ENCODE measurements around the gene COL2A1.

The COL2A1 gene

GRCh38 chr12:48021485-48022179, 17.4 kb upstream of the COL2A1 start (continued):
- TF ChIP-seq ZNF398 (tag by site-specific recombination; IDR thresholded peaks at IDR 0.05) (peak; percentile 70), ZNF311 (tag by site-specific recombination; IDR thresholded peaks at IDR 0.05; ENCODE audit: borderline replicate concordance) (no peak), ZNF138 (tag by site-specific recombination; IDR thresholded peaks at IDR 0.05; ENCODE audit: borderline replicate concordance) (no peak), KLF9 (tag by site-specific recombination; IDR thresholded peaks at IDR 0.05; ENCODE audit: low read depth) (no peak), HOXC10 (CRISPR knock-in tag; IDR thresholded peaks at IDR 0.05) (no peak), ZNF560 (tag by site-specific recombination; IDR thresholded peaks at IDR 0.05; ENCODE audit: borderline replicate concordance) (no peak), ZNF623 (tag by site-specific recombination; IDR thresholded peaks at IDR 0.05) (no peak), ZNF704 (tag by site-specific recombination; IDR thresholded peaks at IDR 0.05) (no peak), ZNF654 (tag by site-specific recombination; IDR thresholded peaks at IDR 0.05; ENCODE audit: low read depth) (no peak), KLF7 (tag by site-specific recombination; IDR thresholded peaks at IDR 0.05; ENCODE audit: borderline replicate concordance) (peak; percentile 64; the same call in 1 of the 2 replicates), ZNF837 (tag by site-specific recombination; IDR thresholded peaks at IDR 0.05) (no peak), KLF1 (tag by site-specific recombination; IDR thresholded peaks at IDR 0.05) (peak; percentile 81), ZNF626 (tag by site-specific recombination; IDR thresholded peaks at IDR 0.05) (no peak), ZSCAN23 (tag by site-specific recombination; IDR thresholded peaks at IDR 0.05) (peak; percentile 78; the same call in 1 of the 2 replicates), ZNF157 (tag by site-specific recombination; IDR thresholded peaks at IDR 0.05) (no peak), REST (tag by site-specific recombination; IDR thresholded peaks at IDR 0.05) (peak; percentile 52; the same call in 1 of the 2 replicates), ZNF362 (tag by site-specific recombination; IDR thresholded peaks at IDR 0.05) (peak; percentile 77), GLIS2 (tag by site-specific recombination; IDR thresholded peaks at IDR 0.05) (peak; percentile 85), ZBTB20 (tag by site-specific recombination; IDR thresholded peaks at IDR 0.05) (peak; percentile 24; the same call in 1 of the 2 replicates), PRDM6 (tag by site-specific recombination; IDR thresholded peaks at IDR 0.05) (peak; percentile 85), GLIS1 (tag by site-specific recombination; IDR thresholded peaks at IDR 0.05) (peak; percentile 100), ZNF521 (tag by site-specific recombination; IDR thresholded peaks at IDR 0.05) (no peak)
- TF ChIP-seq, protein P1, sequence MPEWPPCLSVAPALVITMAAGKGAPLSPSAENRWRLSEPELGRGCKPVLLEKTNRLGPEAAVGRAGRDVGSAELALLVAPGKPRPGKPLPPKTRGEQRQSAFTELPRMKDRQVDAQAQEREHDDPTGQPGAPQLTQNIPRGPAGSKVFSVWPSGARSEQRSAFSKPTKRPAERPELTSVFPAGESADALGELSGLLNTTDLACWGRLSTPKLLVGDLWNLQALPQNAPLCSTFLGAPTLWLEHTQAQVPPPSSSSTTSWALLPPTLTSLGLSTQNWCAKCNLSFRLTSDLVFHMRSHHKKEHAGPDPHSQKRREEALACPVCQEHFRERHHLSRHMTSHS (tag by site-specific recombination; IDR thresholded peaks at IDR 0.05) = peak; percentile 72; the same call in 1 of the 2 replicates
- TF ChIP-seq, protein P2, sequence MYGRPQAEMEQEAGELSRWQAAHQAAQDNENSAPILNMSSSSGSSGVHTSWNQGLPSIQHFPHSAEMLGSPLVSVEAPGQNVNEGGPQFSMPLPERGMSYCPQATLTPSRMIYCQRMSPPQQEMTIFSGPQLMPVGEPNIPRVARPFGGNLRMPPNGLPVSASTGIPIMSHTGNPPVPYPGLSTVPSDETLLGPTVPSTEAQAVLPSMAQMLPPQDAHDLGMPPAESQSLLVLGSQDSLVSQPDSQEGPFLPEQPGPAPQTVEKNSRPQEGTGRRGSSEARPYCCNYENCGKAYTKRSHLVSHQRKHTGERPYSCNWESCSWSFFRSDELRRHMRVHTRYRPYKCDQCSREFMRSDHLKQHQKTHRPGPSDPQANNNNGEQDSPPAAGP (tag by site-specific recombination; IDR thresholded peaks at IDR 0.05) = peak; percentile 100
- TF ChIP-seq, protein P3, sequence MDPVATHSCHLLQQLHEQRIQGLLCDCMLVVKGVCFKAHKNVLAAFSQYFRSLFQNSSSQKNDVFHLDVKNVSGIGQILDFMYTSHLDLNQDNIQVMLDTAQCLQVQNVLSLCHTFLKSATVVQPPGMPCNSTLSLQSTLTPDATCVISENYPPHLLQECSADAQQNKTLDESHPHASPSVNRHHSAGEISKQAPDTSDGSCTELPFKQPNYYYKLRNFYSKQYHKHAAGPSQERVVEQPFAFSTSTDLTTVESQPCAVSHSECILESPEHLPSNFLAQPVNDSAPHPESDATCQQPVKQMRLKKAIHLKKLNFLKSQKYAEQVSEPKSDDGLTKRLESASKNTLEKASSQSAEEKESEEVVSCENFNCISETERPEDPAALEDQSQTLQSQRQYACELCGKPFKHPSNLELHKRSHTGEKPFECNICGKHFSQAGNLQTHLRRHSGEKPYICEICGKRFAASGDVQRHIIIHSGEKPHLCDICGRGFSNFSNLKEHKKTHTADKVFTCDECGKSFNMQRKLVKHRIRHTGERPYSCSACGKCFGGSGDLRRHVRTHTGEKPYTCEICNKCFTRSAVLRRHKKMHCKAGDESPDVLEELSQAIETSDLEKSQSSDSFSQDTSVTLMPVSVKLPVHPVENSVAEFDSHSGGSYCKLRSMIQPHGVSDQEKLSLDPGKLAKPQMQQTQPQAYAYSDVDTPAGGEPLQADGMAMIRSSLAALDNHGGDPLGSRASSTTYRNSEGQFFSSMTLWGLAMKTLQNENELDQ (tag by site-specific recombination; IDR thresholded peaks at IDR 0.05; ENCODE audit: low read depth) = no peak

Data from HEK293 (cell line).